Muscle of back (tissue), 13 donors: Measurements from ENCODE around the gene HSDL2. TPM values are rescaled to one million over a fixed set of nuclear protein-coding genes. Genes with fewer than 3 reads are reported as not detected.
A peak's percentile ranks its signal among the peaks of the same experiment; 100 is the strongest.

Experiments
- DNase-seq, 3 donors: peaks; one replicate each; pipeline versions ENCODE4 v3.0.0 to v3.0.0-alpha.2; 2013
- long read RNA-seq, 9 donors: transcript quantifications; one replicate each; lab custom pipeline, GENCODE V29; 2026
- polyA plus RNA-seq, 10 donors: library from polyadenylated mRNA; unstranded; fragments of 120-200 nt; gene quantifications; one replicate each; pipeline ENCODE4 v1.2.1, GENCODE V29; 2013; ENCODE audit not compliant: insufficient read length in 10 of 10

Gene HSDL2
- polyA plus RNA-seq = 10 to 100 TPM; 58.9 to 79.8 (median 68.5) TPM
- long read RNA-seq, donor 1, transcript HSDL2-202 (11 exons, 3,350 nt) = major isoform, 12 of 40 reads
- long read RNA-seq, donor 1, partial matches to known transcripts = 27 of 40 reads
- long read RNA-seq, donor 1, other reads (novel, unspliced or antisense) = 0 of 40 reads
- long read RNA-seq, donor 2, transcript HSDL2-202 (11 exons, 3,350 nt) = major isoform, 12 of 38 reads
- long read RNA-seq, donor 2, partial matches to known transcripts = 26 of 38 reads
- long read RNA-seq, donor 2, other reads (novel, unspliced or antisense) = 0 of 38 reads
- long read RNA-seq, donor 3 = 0 reads
- long read RNA-seq, donor 4, transcript HSDL2-202 (11 exons, 3,350 nt) = major isoform, 12 of 39 reads
- long read RNA-seq, donor 4, partial matches to known transcripts = 27 of 39 reads
- long read RNA-seq, donor 4, other reads (novel, unspliced or antisense) = 0 of 39 reads
- long read RNA-seq, donor 5, transcript HSDL2-202 (11 exons, 3,350 nt) = major isoform, 10 of 17 reads
- long read RNA-seq, donor 5, partial matches to known transcripts = 6 of 17 reads
- long read RNA-seq, donor 5, other reads (novel, unspliced or antisense) = 0 of 17 reads
- long read RNA-seq, donor 6, transcript HSDL2-202 (11 exons, 3,350 nt) = major isoform, 16 of 36 reads
- long read RNA-seq, donor 6, partial matches to known transcripts = 16 of 36 reads
- long read RNA-seq, donor 6, other reads (novel, unspliced or antisense) = 0 of 36 reads
- long read RNA-seq, donor 7, transcript HSDL2-202 (11 exons, 3,350 nt) = major isoform, 8 of 28 reads
- long read RNA-seq, donor 7, partial matches to known transcripts = 20 of 28 reads
- long read RNA-seq, donor 7, other reads (novel, unspliced or antisense) = 0 of 28 reads
- long read RNA-seq, donor 8, transcript HSDL2-202 (11 exons, 3,350 nt) = major isoform, 7 of 20 reads
- long read RNA-seq, donor 8, partial matches to known transcripts = 13 of 20 reads
- long read RNA-seq, donor 8, other reads (novel, unspliced or antisense) = 0 of 20 reads
- long read RNA-seq, donor 9, partial matches to known transcripts = 0 of 1 reads
- long read RNA-seq, donor 9, other reads (novel, unspliced or antisense) = 0 of 1 reads

- DNase-seq = peak in 2 of 3 donors; percentile 45 to 67
These were observed at the start of gene HSDL2 for GRCh38 chr9:112380102-112380824. Gene HSDL2 (plus strand): TSS chr9:112380108. CDS start chr9:112380164, 56 bp downstream.

GRCh38 chr9:112331674-112331952, 48.3 kb upstream of the HSDL2 start:
- DNase-seq = no peak

- no peak for DNase-seq
These were observed 47.7 kb upstream of the HSDL2 start for GRCh38 chr9:112332214-112332613.

GRCh38 chr9:112332674-112332976, 47.3 kb upstream of the HSDL2 start:
- no peak for DNase-seq

- peak; percentile 56 to 92 (median 73) for DNase-seq
These were observed 46.8 kb upstream of the HSDL2 start, which contains the start of gene PTBP3 for GRCh38 chr9:112332977-112333638. Gene PTBP3 (minus strand): TSS chr9:112333619. CDS start chr9:112297865, 35,754 bp downstream.

- DNase-seq = peak; percentile 97 to 99 (median 97)
These were observed 46.1 kb upstream of the HSDL2 start for GRCh38 chr9:112333639-112334431.

GRCh38 chr9:112334432-112334841, 45.5 kb upstream of the HSDL2 start:
- peak in 2 of 3 donors; percentile 18 to 36 for DNase-seq

- no peak for DNase-seq
These were observed 42.4 kb upstream of the HSDL2 start for GRCh38 chr9:112337547-112337946.

- DNase-seq = no peak
These were observed 41.3 kb upstream of the HSDL2 start for GRCh38 chr9:112338561-112338960.

GRCh38 chr9:112339886-112340285, 40.0 kb upstream of the HSDL2 start:
- no peak for DNase-seq

- no peak for DNase-seq
These were observed 38.2 kb upstream of the HSDL2 start for GRCh38 chr9:112341730-112342129.

GRCh38 chr9:112348257-112349007, 31.5 kb upstream of the HSDL2 start:
- DNase-seq = peak; percentile 64 to 89 (median 82)

GRCh38 chr9:112349008-112349333, 30.9 kb upstream of the HSDL2 start:
- DNase-seq = no peak

GRCh38 chr9:112351184-112351583, 28.7 kb upstream of the HSDL2 start:
- no peak for DNase-seq

- DNase-seq = no peak
These were observed 27.7 kb upstream of the HSDL2 start for GRCh38 chr9:112352209-112352608.

- DNase-seq = no peak
These were observed 25.7 kb upstream of the HSDL2 start for GRCh38 chr9:112354081-112354743.

- DNase-seq = no peak
These were observed 24.4 kb upstream of the HSDL2 start for GRCh38 chr9:112355427-112355897.

GRCh38 chr9:112360047-112360804, 19.7 kb upstream of the HSDL2 start:
- no peak for DNase-seq
